ENCODE measurements around the gene PTPRK. TPM values are rescaled to one million over a fixed set of nuclear protein-coding genes. Genes with fewer than 3 reads are reported as not detected.

The PTPRK gene
- total RNA-seq, 4 donors from 2014 or later: 40.1 to 82.0 (median 57.6) TPM

DNA sequence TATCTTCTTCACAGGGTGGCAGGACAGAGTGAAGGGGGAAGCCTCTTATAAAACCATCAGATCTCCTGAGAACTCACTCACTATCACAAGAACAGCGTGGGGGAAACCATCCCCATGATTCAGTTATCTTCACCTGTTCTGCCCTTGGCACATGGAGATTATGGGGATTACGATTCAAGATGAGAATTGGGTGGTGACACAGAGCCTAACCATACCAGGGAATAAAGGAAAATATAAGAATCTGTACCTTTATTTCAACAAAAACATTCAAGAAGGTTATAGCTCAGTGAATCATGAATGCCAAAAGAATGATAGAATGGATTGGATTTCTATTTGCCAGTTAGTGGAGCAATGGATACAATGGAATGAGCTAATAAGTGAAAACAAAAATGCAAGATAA is 214.4 kb downstream of the PTPRK start:
- H3K27me3 ChIP-seq: no peaks in the 10 kb centered on the region
- H3K36me3 ChIP-seq: no peaks in the 10 kb centered on the region
- no peak overlapping the region for H3K27ac ChIP-seq
- TF ChIP-seq EP300 (IDR thresholded peaks at IDR 0.05): no peak
- TF ChIP-seq CTCF (IDR thresholded peaks at IDR 0.05): no peak
- TF ChIP-seq POLR2AphosphoS5 (IDR thresholded peaks at IDR 0.05): no peak
- no peak for TF ChIP-seq POLR2A (IDR thresholded peaks at IDR 0.05)
- DNase-seq (ENCODE audit: low spot score in 2 of 2): no peak
- WGBS: 94% methylated on average over 2 of the region's 2 CpGs
- H3K4me1 ChIP-seq: no peaks in the 10 kb centered on the region
- H3K4me3 ChIP-seq: no peak overlapping the region
- H3K9me3 ChIP-seq: no peaks in the 10 kb centered on the region

DNA sequence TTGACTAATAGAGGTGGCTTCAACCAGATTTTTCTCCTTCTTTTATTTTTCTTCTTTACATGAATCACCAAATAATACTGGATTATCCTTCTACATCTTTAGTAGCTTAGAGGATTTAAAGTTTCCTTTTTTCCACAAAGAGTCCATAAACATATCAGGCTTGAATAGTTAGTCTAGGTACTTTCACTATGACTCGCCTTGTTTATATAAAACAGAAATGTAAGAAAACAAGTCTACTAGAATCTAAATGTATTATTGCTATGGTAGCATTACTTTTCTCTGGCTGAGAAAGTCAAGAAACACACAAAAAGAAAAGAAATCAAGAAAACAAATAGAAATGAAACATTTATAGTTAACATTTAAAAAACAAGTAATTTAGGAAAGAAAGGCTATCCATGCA is 215.2 kb downstream of the PTPRK start:
- no peaks in the 10 kb centered on the region for H3K9me3 ChIP-seq
- no peak overlapping the region for H3K4me3 ChIP-seq
- no peak overlapping the region for H3K27ac ChIP-seq
- no peaks in the 10 kb centered on the region for H3K4me1 ChIP-seq
- TF ChIP-seq POLR2A (IDR thresholded peaks at IDR 0.05) (no peak), POLR2AphosphoS5 (IDR thresholded peaks at IDR 0.05) (no peak)
- 81% methylated on average over 1 of the region's 1 CpG for WGBS
- no peak for DNase-seq (ENCODE audit: low spot score in 2 of 2)
- H3K27me3 ChIP-seq: no peaks in the 10 kb centered on the region
- H3K36me3 ChIP-seq: no peaks in the 10 kb centered on the region

DNA sequence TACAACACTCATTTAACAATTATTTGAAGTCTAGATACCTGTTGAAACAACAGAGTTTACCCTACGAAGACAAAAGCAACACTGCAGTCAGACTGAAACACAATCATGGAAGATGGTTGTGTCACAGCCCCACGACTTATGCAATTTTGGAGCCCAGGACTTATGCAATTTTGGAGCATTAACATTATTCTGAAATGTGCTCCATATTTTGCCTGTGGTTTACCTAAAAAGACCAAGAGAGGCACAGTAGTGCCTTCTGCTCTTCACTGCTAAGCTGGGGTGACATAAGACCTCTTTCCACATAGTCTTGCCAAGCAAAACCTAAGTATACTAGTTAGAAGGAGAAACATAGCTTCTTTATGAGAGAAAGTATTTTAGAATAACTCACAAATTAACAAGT is 216.5 kb downstream of the PTPRK start:
- no peaks in the 10 kb centered on the region for H3K27me3 ChIP-seq
- 91% methylated on average over 2 of the region's 2 CpGs for WGBS
- TF ChIP-seq EP300 (IDR thresholded peaks at IDR 0.05): no peak
- TF ChIP-seq POLR2AphosphoS5 (IDR thresholded peaks at IDR 0.05): no peak
- no peak for TF ChIP-seq CTCF (IDR thresholded peaks at IDR 0.05)
- TF ChIP-seq POLR2A (IDR thresholded peaks at IDR 0.05): no peak
- no peak overlapping the region for H3K27ac ChIP-seq
- H3K36me3 ChIP-seq: no peaks in the 10 kb centered on the region
- DNase-seq (ENCODE audit: low spot score in 2 of 2): no peak
- H3K4me1 ChIP-seq: no peaks in the 10 kb centered on the region
- no peak overlapping the region for H3K4me3 ChIP-seq
- H3K9me3 ChIP-seq: no peaks in the 10 kb centered on the region

GRCh38 chr6:128302942-128303341 is 217.5 kb downstream of the PTPRK start:
- H3K36me3 ChIP-seq: no peaks in the 10 kb centered on the region
- H3K4me1 ChIP-seq: no peaks in the 10 kb centered on the region
- 93% methylated on average over 5 of the region's 5 CpGs for WGBS
- no peak overlapping the region for H3K27ac ChIP-seq
- no peak overlapping the region for H3K4me3 ChIP-seq
- no peaks in the 10 kb centered on the region for H3K9me3 ChIP-seq
- H3K27me3 ChIP-seq: no peaks in the 10 kb centered on the region
- DNase-seq (ENCODE audit: low spot score in 2 of 2): no peak
- TF ChIP-seq POLR2AphosphoS5 (IDR thresholded peaks at IDR 0.05) (no peak), POLR2A (IDR thresholded peaks at IDR 0.05) (no peak), CTCF (IDR thresholded peaks at IDR 0.05) (no peak), EP300 (IDR thresholded peaks at IDR 0.05) (no peak)

DNA sequence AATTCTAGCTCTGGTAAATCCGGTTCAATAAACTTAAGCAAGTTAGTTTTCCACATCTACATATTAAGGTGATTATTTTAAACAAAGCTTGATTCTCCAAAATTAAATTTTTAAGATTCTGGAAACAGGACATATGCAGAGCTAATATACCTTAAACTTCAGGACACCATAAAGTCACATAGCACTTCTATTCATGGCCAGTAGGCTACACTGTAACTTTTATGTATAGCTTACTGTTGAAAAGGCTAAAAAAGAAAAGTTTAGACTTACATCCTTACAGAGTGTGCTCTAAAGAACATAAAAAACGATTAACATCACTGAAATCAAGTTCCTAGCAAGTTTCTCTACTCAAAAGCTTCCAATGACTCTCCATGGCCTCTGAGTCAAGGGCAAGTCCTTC is 224.7 kb downstream of the PTPRK start:
- TF ChIP-seq POLR2A (IDR thresholded peaks at IDR 0.05) (no peak), EP300 (IDR thresholded peaks at IDR 0.05) (no peak), CTCF (IDR thresholded peaks at IDR 0.05) (no peak), POLR2AphosphoS5 (IDR thresholded peaks at IDR 0.05) (no peak)
- 85% methylated on average over 2 of the region's 2 CpGs for WGBS
- no peak for DNase-seq (ENCODE audit: low spot score in 2 of 2)
- Histone ChIP-seq H3K36me3 (no peaks in the 10 kb centered on the region), H3K27me3 (no peaks in the 10 kb centered on the region), H3K9me3 (no peaks in the 10 kb centered on the region), H3K27ac (no peak overlapping the region), H3K4me3 (no peak overlapping the region), H3K4me1 (no peaks in the 10 kb centered on the region)

DNA sequence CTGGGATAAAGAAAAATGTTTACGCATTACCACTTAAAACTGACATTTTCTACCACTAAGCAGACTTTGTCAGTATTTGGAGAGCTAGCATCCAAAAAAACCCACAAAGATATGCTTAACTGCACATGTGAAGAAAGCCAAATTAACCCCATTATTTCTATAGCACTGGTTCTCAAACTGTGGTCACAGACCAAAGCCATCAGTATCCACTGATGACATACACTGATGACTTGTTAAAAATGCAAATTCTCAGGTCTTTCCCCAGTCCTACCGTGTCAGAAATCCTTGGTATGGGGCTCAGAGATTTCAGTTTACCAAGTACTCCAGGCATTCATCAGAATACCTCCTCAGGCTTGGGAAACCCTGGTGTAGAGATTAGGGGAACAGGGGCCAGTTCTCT is 230.2 kb downstream of the PTPRK start:
- no peak for TF ChIP-seq CTCF (IDR thresholded peaks at IDR 0.05)
- no peak for TF ChIP-seq EP300 (IDR thresholded peaks at IDR 0.05)
- no peak for TF ChIP-seq POLR2AphosphoS5 (IDR thresholded peaks at IDR 0.05)
- no peak for TF ChIP-seq POLR2A (IDR thresholded peaks at IDR 0.05)
- H3K27me3 ChIP-seq: no peaks in the 10 kb centered on the region
- no peaks in the 10 kb centered on the region for H3K4me1 ChIP-seq
- no peak overlapping the region for H3K4me3 ChIP-seq
- H3K27ac ChIP-seq: no peak overlapping the region
- 86% methylated on average over 2 of the region's 2 CpGs for WGBS
- H3K9me3 ChIP-seq: no peaks in the 10 kb centered on the region
- no peak for DNase-seq (ENCODE audit: low spot score in 2 of 2)
- H3K36me3 ChIP-seq: no peaks in the 10 kb centered on the region

Measured in suprapubic skin (tissue), 4 donors.